Omental fat pad (tissue), 4 donors: ENCODE measurements around the gene MEF2C. TPM values are rescaled to one million over a fixed set of nuclear protein-coding genes. Genes with fewer than 3 reads are reported as not detected.

Experiments used
- ATAC-seq: fragments of 150-250 bp; one replicate; pipeline ENCODE4 v1.9.1; 2016; ENCODE audit warnings: mild to moderate bottlenecking, moderate library complexity; ENCODE audit not compliant: low FRiP score
- DNase-seq: peaks from one replicate; pipeline ENCODE4 v3.0.0-alpha.2; 2019; ENCODE audit warnings: low spot score
- total RNA-seq, 4 donors: library from RNA; depleted of rRNA; stranded (reverse); fragments of >200 nt; gene quantifications; one replicate each; pipeline ENCODE4 v1.1.0, GENCODE V29; 2016
- TF ChIP-seq, protein P1 (sequence below), 3 donors: fragments of 450-650 bp; IDR thresholded peaks; one replicate each; pipeline ENCODE4 v1.5.1; 2016 to 2017; ENCODE audit warnings: antibody characterized with exemption in 3 of 3, mild to moderate bottlenecking in 3 of 3, moderate library complexity in 2 of 3

MEF2C gene
- total RNA-seq, 4 donors from 2014 or later = 25.4 to 97.7 (median 44.0) TPM

DNA sequence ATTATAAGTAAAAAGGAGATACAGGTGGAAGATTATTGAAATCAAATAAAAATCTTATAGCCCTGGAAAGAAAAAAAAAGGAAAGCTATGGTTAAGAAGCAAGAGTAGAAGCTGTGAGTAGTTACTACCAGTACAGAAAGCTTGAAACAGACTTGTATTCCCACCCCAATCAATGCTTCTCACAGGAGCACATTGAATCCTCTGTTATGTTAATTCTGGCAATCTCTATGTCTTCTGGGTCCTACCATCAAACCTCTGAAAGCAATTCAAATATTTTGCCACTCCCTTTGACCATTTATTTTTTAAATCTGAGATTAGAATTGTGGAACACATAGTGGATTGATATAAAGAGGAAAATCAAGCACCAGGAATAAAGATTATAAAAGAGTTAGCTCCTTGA lies 186.5 kb downstream of the MEF2C start:
- no peak for DNase-seq
- TF ChIP-seq, protein P1, sequence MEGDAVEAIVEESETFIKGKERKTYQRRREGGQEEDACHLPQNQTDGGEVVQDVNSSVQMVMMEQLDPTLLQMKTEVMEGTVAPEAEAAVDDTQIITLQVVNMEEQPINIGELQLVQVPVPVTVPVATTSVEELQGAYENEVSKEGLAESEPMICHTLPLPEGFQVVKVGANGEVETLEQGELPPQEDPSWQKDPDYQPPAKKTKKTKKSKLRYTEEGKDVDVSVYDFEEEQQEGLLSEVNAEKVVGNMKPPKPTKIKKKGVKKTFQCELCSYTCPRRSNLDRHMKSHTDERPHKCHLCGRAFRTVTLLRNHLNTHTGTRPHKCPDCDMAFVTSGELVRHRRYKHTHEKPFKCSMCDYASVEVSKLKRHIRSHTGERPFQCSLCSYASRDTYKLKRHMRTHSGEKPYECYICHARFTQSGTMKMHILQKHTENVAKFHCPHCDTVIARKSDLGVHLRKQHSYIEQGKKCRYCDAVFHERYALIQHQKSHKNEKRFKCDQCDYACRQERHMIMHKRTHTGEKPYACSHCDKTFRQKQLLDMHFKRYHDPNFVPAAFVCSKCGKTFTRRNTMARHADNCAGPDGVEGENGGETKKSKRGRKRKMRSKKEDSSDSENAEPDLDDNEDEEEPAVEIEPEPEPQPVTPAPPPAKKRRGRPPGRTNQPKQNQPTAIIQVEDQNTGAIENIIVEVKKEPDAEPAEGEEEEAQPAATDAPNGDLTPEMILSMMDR (IDR thresholded peaks at IDR 0.05) = no peak
- ATAC-seq = no peak

DNA sequence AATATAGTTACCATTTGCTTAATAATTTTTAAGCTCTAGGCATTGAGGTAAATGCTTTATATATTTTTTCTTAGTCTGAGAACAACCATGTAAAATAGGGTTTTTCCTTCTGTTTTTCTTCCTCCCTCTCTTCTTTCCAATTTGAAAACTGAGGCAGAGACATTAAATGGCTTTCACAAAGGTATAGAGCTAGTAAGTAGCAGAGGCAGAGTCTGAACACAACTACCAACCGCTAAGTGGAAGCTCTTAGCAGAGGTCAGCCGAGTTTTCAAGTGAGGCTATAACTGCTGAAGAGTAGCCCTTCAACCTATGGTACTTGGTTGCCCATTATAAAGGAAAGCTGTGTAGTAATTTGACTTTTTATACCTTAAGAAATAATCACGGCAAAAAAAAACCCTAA lies 187.1 kb downstream of the MEF2C start:
- ATAC-seq (no peak), DNase-seq (no peak)
- TF ChIP-seq, protein P1 (IDR thresholded peaks at IDR 0.05) = no peak

DNA sequence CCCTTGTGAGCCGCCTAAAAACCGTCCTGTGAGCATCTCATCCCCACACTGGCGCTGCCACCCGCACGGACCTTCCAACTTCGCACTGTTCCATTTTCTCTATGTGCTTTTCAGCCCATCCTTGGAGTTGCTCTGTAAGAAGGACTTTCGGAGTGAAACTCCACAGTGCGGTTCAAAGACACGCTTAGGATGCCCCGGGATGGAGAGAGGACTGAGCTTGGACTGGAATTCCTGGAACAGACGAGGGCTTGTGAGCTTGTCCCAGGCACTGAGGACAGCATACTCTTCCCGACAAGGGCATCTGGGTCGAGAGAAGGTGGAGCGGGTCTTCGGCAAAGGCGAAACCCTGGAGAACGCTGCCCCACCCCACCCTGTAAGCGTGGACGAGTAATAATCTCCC lies 187.8 kb downstream of the MEF2C start:
- DNase-seq (no peak), ATAC-seq (no peak)
- TF ChIP-seq, protein P1 (IDR thresholded peaks at IDR 0.05) = no peak

DNA sequence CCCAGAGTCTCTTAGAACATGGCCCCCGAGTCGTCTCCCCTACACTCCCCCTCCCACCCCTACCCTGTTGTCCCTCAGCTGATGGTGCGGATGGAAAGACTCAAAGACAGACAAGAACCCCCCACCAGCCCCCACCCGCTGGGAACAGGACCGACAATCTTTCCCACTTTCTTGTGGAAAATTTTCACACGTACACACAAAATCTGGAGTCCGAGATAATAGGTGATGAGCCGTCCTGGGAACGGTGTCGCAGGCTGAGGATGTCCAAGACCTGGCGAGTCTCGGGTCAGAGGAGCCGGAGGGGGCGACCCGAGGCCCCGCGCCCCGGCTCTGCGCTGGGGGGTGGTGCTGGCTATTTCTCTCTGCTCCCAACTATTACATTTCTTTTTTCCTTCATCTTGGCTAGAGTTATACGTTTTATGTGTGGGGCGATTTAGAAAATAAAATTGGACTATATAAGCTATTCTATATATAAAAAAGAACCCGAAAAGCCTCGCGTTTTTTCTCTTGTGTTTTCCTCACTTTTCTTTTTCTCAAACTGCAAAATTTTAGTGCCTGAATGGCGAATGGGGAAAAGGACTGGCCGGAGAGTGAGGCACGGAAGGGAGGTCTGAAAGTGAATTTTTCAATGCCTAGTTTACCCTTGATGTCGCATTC lies 188.8 kb downstream of the MEF2C start:
- TF ChIP-seq, protein P1 (IDR thresholded peaks at IDR 0.05) = no peak
- no peak for ATAC-seq
- no peak for DNase-seq

DNA sequence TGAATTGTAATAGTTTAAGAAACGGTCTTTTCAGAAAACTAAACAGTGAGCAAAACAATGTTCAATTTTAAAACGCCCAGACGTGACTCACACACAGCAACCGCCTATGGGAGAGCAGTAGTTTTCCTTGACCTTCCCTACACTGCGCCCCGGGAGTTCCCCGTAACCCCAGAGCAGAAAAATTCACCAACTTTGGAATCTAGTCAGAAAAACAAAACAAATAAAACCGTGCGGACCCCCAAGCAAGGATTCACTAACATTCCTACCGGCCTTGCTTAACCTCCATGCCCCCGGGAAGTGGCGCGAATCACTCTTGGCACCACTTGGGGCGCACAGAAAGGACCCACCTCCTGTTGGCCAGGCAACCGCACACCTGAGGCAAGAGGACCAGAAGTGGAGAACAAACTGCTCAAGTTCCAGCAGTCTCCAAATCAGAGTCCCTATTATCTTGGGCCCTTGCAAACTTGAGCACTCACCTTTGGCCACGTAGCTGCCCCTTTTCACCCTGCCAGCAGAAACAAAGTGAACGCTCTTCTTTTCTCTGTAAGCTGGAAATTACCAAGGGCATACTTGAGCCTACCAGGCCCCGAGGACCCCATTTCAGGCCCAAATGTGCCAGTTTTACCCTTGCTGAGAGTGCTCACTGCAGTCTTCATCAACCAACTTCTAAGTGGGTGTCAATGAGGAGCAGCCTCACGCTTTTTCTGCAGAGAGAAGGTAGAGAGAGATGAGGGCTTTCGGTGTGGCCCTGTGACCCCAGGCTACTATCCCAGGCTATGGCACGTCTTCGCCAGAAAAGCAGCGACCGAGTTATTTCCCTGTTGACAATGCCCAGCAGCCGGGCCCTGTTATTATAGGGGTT lies 189.7 kb downstream of the MEF2C start:
- TF ChIP-seq, protein P1 (IDR thresholded peaks at IDR 0.05) = no peak
- DNase-seq (no peak), ATAC-seq (no peak)

DNA sequence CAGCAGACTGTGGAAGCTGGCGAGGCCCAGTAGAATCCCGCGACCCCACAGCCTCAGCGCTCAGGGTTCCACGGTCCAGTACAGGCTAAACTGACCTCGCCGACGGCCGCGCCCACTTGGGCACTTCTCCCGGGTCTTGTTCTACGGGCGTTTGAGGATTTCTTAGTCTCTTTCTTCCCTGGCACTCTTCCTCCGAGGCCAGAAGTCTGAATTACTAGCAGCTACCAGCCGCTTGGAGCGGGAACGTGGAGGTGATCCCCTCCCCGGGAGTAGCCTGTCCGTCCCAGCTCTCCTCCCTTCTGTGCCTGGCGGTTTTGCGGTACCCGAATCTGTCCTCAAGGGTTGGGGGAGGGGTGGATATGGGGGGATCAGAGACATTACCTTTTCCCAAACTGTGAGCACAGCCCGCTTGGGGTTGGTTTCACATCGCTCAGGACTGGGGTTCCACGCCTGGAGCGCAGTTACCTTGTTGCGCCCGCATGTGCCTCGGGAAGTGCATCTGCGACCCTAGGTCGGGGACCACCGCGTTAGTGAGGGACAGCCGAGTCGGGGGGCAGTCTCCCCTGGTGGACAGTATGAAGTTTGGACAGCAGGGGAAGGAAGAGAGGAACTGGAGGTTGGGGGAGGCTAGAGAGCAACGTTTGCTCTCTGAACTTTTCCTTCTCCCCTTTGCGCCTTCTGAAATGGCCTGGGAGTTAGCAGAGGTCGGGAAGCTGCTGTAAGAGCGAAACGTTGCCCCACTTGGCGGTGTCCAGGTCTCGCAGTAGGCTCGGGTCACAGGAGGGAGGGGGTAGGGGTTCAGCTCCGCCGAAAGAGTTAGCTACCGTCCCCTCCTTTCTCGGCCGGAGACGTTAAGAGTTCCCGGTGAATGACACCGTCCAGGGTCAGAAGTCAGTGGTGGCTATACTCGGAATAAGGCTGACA lies 190.8 kb downstream of the MEF2C start:
- ATAC-seq = no peak
- DNase-seq = no peak
- TF ChIP-seq, protein P1 (IDR thresholded peaks at IDR 0.05) = no peak
